Rectal smooth muscle tissue (tissue), 1 donor: ENCODE results near the gene MMP24.

Experiments
- H3K27ac ChIP-seq: one replicate; pipeline ENCODE4 v1.7.0; 2013; ENCODE audit warnings: low read depth, low read length, inconsistent platforms
- H3K27me3 ChIP-seq: one replicate; pipeline ENCODE4 v1.7.0; 2013; ENCODE audit warnings: low read length; ENCODE audit not compliant: control insufficient read depth, insufficient read depth
- H3K36me3 ChIP-seq: one replicate; pipeline ENCODE4 v1.7.0; 2013; ENCODE audit warnings: low read length; ENCODE audit not compliant: control insufficient read depth, insufficient read depth
- H3K4me1 ChIP-seq: one replicate; pipeline ENCODE4 v1.7.0; 2013; ENCODE audit warnings: low read length; ENCODE audit not compliant: control insufficient read depth, insufficient read depth
- H3K4me3 ChIP-seq: one replicate; pipeline ENCODE4 v1.7.0; 2013; ENCODE audit warnings: low read length
- H3K9ac ChIP-seq: one replicate; pipeline ENCODE4 v1.7.0; 2013; ENCODE audit warnings: low read length

Gene MMP24

DNA sequence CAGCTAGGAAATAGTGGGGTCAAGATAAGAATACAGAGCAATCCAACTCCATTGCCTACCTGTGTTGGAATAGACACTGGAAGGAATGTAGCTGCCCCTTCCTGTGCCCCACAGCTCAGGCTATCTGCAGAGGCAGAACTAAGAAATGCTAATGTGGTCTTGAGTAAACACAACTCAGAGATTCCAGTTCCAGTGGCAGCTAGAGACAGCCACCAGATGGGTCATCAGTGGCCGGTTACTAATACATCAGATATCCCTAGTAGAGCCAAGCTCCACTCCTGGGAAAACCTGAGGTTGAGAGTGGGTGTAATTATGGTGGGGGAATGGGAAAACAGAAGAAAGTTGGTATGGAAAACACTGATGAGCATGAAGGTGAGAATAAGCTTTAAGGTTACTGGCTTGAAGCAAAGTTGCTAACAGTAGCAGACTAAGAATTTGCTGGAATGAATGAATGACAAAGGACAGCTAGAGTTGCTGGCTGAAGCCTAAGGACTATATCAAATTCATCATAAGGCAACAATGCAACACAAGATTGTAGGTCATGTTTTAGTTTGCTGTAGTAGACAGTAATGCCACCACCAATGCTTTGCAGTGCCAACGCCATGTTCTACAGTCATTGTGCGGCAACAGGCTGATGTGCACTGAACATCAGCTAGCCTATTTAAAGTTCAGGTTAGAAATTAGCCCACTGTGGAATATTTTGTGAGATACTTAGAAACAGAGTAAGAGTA lies 94.1 kb downstream of the MMP24 start:
- Histone ChIP-seq H3K36me3 (no peaks in the 10 kb centered on the region), H3K27me3 (no peaks in the 10 kb centered on the region), H3K9ac (no peak overlapping the region), H3K27ac (peak overlapping the region; percentile 67), H3K4me1 (peaks cover 34% of the 10 kb centered on the region), H3K4me3 (no peak overlapping the region)

DNA sequence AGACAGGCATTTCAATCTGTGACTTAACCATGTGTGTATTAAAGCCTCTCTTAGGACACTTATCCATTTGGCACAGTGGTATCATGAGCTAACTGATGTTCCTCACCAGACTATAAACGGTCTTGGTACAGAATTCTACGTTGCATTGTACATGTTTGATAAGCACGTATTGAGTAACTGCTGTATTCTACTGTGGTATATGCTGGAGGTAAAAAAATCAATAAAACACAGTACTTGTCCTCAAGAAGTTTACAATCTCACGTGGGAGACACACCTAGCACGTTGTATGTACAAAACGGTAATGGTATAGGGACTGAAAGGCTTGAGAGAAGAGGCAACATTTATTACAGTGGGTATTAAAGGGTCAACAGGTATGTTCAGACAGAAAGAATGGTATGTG lies 98.9 kb downstream of the MMP24 start:
- Histone ChIP-seq H3K36me3 (no peaks in the 10 kb centered on the region), H3K4me3 (no peak overlapping the region), H3K9ac (no peak overlapping the region), H3K4me1 (peaks cover 3% of the 10 kb centered on the region), H3K27ac (no peak overlapping the region), H3K27me3 (no peaks in the 10 kb centered on the region)

DNA sequence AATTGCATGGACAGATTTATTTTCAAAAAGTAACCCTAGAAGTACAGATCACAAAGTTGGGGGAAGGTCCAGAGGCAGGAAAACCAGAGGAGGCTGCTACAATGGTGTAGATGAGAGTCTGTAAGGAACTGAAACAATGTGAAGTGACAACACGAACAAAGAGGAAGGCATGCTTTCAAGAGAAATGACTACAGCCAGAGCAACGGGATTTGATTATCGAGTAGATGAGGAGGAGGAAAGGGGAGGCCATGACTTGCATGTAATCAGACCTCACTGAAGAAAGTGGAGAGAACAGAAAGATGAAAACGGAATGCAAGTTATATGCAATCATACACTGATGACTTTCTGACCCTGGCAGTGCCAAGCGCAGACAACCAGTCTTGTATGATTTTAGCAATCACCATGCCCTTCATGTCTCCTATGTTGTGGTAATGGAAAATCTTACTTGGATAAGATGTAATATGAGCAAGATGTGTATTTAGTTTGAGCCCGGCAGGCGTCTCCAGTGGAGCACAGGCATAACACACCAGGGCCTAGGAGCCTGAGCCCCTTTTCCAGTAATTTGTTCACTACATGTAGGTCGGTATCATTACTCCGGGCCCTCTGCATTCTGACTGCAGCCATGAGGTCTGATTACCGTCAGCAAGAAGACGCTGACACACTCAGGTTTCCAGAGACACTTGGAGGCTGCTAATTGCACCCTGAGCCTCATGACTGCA lies 99.7 kb downstream of the MMP24 start:
- no peaks in the 10 kb centered on the region for H3K36me3 ChIP-seq
- H3K9ac ChIP-seq = no peak overlapping the region
- H3K27ac ChIP-seq = no peak overlapping the region
- no peaks in the 10 kb centered on the region for H3K27me3 ChIP-seq
- H3K4me3 ChIP-seq = no peak overlapping the region
- H3K4me1 ChIP-seq = no peaks in the 10 kb centered on the region
